Sigmoid colon (tissue), 4 donors: ENCODE data around the gene USPL1.

Experiments
- CTCF ChIP-seq, 4 experiments: fragments of 450-650 bp in 3 of 4; fragments of 200-600 bp in 1 of 4; IDR thresholded peaks; one replicate each; pipeline ENCODE4 v1.5.1; 2016 to 2019; ENCODE audit warnings: antibody characterized with exemption in 4 of 4, mild to moderate bottlenecking in 3 of 4, moderate library complexity in 2 of 4
- POLR2A ChIP-seq, 2 donors: fragments of 450-650 bp; IDR thresholded peaks; one replicate each; pipeline ENCODE4 v1.6.1; 2016; ENCODE audit warnings: antibody characterized with exemption in 2 of 2, mild to moderate bottlenecking in 2 of 2, moderate library complexity in 2 of 2
- POLR2AphosphoS5 ChIP-seq, 4 donors: sonication (generic); formaldehyde crosslinking; IDR thresholded peaks; one replicate each; pipeline ENCODE4 v1.6.1; 2017; ENCODE audit warnings: antibody characterized with exemption in 4 of 4

GRCh38 chr13:30624630-30625029, 6.9 kb downstream of the USPL1 start:
- TF ChIP-seq CTCF (IDR thresholded peaks at IDR 0.05) (no peak), POLR2A (IDR thresholded peaks at IDR 0.05) (no peak), POLR2AphosphoS5 (IDR thresholded peaks at IDR 0.05) (no peak)
